ENCODE measurements around the gene ENOX1. TPM values are rescaled to one million over a fixed set of nuclear protein-coding genes. Genes with fewer than 3 reads are reported as not detected.

ENOX1 gene
- total RNA-seq, 2 donors from 2014 or later: 1.3 to 2.4 TPM

DNA sequence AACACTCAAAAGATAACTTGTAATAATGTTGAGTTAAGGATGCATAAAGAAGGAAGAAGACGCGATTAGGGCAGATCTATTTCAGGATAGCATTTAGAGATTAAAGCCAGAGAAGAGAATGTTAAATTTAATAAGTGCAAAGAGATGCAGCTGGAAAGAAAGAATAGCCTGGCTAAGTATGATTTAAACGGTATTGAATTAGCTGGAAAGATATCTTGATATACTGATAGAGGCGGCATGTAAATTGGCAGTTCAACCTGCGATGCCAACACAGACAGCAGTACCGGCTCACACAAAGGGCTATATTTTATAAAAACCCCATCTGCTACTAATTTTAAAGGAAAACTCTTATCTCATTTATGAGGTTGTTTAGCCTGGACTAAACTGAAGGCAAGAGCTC lies 121.4 kb downstream of the ENOX1 start:
- TF ChIP-seq, protein P1, sequence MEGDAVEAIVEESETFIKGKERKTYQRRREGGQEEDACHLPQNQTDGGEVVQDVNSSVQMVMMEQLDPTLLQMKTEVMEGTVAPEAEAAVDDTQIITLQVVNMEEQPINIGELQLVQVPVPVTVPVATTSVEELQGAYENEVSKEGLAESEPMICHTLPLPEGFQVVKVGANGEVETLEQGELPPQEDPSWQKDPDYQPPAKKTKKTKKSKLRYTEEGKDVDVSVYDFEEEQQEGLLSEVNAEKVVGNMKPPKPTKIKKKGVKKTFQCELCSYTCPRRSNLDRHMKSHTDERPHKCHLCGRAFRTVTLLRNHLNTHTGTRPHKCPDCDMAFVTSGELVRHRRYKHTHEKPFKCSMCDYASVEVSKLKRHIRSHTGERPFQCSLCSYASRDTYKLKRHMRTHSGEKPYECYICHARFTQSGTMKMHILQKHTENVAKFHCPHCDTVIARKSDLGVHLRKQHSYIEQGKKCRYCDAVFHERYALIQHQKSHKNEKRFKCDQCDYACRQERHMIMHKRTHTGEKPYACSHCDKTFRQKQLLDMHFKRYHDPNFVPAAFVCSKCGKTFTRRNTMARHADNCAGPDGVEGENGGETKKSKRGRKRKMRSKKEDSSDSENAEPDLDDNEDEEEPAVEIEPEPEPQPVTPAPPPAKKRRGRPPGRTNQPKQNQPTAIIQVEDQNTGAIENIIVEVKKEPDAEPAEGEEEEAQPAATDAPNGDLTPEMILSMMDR (IDR thresholded peaks at IDR 0.05): no peak
- H3K27ac ChIP-seq: no peak overlapping the region
- H3K9me3 ChIP-seq: no peaks in the 10 kb centered on the region
- H3K4me3 ChIP-seq: no peak overlapping the region
- no peak for DNase-seq (ENCODE audit: low spot score)
- H3K4me1 ChIP-seq: peaks cover 0 to 7% of the 10 kb centered on the region in 2 donors
- no peaks in the 10 kb centered on the region for H3K27me3 ChIP-seq
- no peaks in the 10 kb centered on the region for H3K36me3 ChIP-seq

DNA sequence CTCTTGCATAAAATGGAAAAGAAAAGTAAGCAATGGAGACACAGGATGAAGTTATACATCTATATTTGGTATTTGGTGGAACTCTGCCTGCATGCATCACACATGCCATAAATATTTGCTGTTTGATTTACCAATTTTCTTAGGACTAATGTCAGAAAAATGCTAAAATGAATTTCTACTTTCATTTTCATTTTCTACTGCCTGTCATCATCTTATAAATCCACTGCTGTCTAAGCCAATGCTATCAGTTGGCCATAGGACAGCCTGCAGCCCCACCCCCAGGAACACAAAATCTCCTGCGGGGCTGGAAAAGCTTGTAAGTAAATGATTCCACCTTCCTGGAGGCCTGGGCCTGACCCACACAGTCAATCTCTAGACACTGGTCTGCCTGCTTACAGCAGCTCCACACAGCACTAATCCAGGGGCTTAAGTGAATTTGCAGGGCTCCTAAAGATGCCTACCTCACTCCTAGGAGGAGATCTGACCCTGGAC lies 122.0 kb downstream of the ENOX1 start:
- TF ChIP-seq, protein P1 (IDR thresholded peaks at IDR 0.05): no peak
- no peaks in the 10 kb centered on the region for H3K36me3 ChIP-seq
- no peak for DNase-seq (ENCODE audit: low spot score)
- no peaks in the 10 kb centered on the region for H3K27me3 ChIP-seq
- H3K27ac ChIP-seq: peak overlapping the region in 1 of 2 donors; percentile 16
- no peaks in the 10 kb centered on the region for H3K9me3 ChIP-seq
- peaks cover 0 to 7% of the 10 kb centered on the region in 2 donors for H3K4me1 ChIP-seq
- H3K4me3 ChIP-seq: no peak overlapping the region

DNA sequence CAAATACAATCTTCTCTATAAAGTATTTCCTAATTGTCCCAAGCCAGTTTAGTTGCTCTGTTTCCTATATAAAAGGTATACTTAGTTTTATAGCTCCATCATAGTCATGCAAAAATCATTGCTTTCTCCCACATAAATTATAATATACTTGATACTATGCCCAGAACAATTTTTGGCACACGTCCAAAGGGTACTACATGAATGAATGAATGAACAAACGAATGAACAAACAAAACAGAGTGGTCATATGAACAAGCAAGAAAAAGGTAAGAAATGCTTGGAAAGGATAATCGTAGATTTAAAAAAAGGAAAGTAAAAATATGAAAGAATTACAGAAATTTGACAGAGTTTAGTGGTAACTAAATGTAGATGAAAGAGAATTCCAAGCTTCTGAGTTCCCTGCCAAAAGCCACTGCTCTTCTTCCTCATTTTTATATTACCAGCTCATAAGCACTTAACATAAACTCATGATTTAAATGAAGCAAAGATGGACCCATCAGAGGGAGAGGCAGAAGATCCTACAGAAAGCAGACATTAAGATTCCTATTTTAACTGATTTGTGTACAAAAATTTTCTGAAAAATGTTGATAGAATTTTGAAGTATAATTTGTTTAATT lies 123.2 kb downstream of the ENOX1 start:
- no peaks in the 10 kb centered on the region for H3K36me3 ChIP-seq
- TF ChIP-seq, protein P1 (IDR thresholded peaks at IDR 0.05): no peak
- no peak overlapping the region for H3K27ac ChIP-seq
- peaks cover 0 to 7% of the 10 kb centered on the region in 2 donors for H3K4me1 ChIP-seq
- H3K4me3 ChIP-seq: no peak overlapping the region
- DNase-seq (ENCODE audit: low spot score): no peak
- H3K27me3 ChIP-seq: no peaks in the 10 kb centered on the region
- H3K9me3 ChIP-seq: no peaks in the 10 kb centered on the region

DNA sequence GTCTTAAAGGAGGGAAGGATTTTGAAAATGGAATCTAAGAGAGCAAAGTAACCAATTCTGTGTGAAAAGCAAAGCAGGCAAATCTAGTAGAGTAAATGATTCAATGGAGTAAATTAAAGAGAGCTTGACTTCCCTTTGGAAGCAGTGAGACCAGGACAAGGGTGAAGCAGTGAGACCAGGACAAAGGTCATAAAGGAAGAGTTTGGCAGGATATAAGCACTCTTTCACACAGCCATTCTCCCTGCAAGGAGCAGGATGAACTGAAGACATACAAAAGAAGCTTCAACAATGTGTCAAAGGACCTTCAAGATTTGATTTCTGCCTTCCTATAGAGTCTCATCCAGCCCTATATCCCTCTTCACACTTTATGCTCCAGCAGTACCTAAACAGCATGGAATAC lies 123.8 kb downstream of the ENOX1 start:
- peaks cover 0 to 7% of the 10 kb centered on the region in 2 donors for H3K4me1 ChIP-seq
- H3K27ac ChIP-seq: no peak overlapping the region
- no peaks in the 10 kb centered on the region for H3K36me3 ChIP-seq
- H3K27me3 ChIP-seq: no peaks in the 10 kb centered on the region
- no peak overlapping the region for H3K4me3 ChIP-seq
- H3K9me3 ChIP-seq: no peaks in the 10 kb centered on the region
- DNase-seq (ENCODE audit: low spot score): no peak
- TF ChIP-seq, protein P1 (IDR thresholded peaks at IDR 0.05): no peak

DNA sequence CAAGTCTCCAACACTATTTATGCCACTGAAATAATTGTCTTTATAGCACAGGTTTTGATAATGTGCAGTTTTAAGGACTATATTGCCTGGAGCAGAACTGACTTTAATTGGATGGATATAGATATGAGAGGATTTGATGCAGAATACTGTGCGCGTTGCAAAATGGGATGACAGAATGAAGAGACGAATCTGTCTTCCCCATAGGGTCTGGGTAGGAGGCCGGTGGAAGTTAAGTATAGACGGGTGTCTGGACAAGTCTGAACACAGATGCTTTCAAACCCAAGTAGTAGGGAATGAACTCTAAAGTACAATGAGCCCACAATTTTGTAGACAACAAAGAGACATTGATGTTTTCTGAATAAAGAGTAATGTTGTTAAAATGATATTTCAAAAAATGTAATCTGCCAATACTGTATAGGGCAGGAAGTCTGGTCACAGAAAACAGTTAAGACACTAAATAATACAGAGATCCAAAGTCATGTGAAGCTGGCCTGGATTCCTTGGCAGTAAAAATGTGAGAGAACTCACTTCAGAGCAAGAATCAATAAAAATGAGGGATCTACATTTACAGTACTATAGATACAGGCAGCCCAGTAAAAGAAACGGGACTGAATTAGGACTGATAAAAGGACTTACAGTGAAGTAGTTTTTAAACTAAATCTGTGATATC lies 125.5 kb downstream of the ENOX1 start:
- TF ChIP-seq, protein P1 (IDR thresholded peaks at IDR 0.05): no peak
- Histone ChIP-seq H3K36me3 (no peaks in the 10 kb centered on the region), H3K4me1 (peaks cover 0 to 7% of the 10 kb centered on the region in 2 donors), H3K9me3 (no peaks in the 10 kb centered on the region), H3K27ac (no peak overlapping the region), H3K4me3 (no peak overlapping the region), H3K27me3 (no peaks in the 10 kb centered on the region)
- DNase-seq (ENCODE audit: low spot score): no peak
